Activated CD8-positive, alpha-beta T cell treated with anti-CD3 and anti-CD28 coated beads for 36 hours (primary cell): ENCODE results near the gene FOXP2. TPM values are rescaled to one million over a fixed set of nuclear protein-coding genes. Genes with fewer than 3 reads are reported as not detected.

Experiments
- ATAC-seq: fragments of 200-7000 bp; cut with Tn5 transposase; one replicate; pipeline ENCODE4 v1.10.0; 2021; ENCODE audit warnings: mild to moderate bottlenecking, moderate library complexity
- CTCF ChIA-PET: fragments of 350-600 bp; sonication (Branson Sonifier 250); formaldehyde crosslinking; loops from one replicate; lab custom pipeline; 2021; ENCODE audit warnings: antibody characterized with exemption; lab: Charles Lee
- POLR2A ChIA-PET: fragments of 350-600 bp; sonication (Branson Sonifier 250); formaldehyde crosslinking; loops from one replicate; lab custom pipeline; 2021; ENCODE audit warnings: antibody characterized with exemption; lab: Charles Lee
- DNase-seq: peaks from one replicate; pipeline ENCODE4 v3.0.0-alpha.2; 2020
- H3K27ac Mint-ChIP-seq: one replicate; pipeline ENCODE4 v1.8.0; 2021; ENCODE audit warnings: mild to moderate bottlenecking, mixed read lengths
- H3K27me3 Mint-ChIP-seq: one replicate; pipeline ENCODE4 v1.8.0; 2021; ENCODE audit warnings: mixed read lengths
- H3K36me3 Mint-ChIP-seq: one replicate; pipeline ENCODE4 v1.8.0; 2021; ENCODE audit warnings: low read depth, mixed read lengths
- H3K4me1 Mint-ChIP-seq: one replicate; pipeline ENCODE4 v1.8.0; 2021; ENCODE audit warnings: low read depth, mixed read lengths
- H3K4me3 Mint-ChIP-seq: one replicate; pipeline ENCODE4 v1.8.0; 2021; ENCODE audit warnings: mild to moderate bottlenecking, moderate library complexity, mixed read lengths
- H3K9me3 Mint-ChIP-seq: one replicate; pipeline ENCODE4 v1.8.0; 2021; ENCODE audit warnings: mixed read lengths
- intact Hi-C: fragments of 100-400 bp; cut with micrococcal nuclease; formaldehyde crosslinking; loops from one replicate; pipeline ENCODE4 v1.10.0; 2022
- total RNA-seq, 2 experiments: library from RNA; stranded (reverse); gene quantifications; one replicate each; pipeline ENCODE4 v1.2.3, GENCODE V29; 2021
- TF ChIP-seq, protein P1 (sequence below): fragments of 200-600 bp; IDR thresholded peaks from one replicate; pipeline ENCODE4 v1.8.0; 2022; ENCODE audit warnings: antibody characterized with exemption, mild to moderate bottlenecking

FOXP2 gene
- total RNA-seq, 2 experiments from 2014 or later: not detected

DNA sequence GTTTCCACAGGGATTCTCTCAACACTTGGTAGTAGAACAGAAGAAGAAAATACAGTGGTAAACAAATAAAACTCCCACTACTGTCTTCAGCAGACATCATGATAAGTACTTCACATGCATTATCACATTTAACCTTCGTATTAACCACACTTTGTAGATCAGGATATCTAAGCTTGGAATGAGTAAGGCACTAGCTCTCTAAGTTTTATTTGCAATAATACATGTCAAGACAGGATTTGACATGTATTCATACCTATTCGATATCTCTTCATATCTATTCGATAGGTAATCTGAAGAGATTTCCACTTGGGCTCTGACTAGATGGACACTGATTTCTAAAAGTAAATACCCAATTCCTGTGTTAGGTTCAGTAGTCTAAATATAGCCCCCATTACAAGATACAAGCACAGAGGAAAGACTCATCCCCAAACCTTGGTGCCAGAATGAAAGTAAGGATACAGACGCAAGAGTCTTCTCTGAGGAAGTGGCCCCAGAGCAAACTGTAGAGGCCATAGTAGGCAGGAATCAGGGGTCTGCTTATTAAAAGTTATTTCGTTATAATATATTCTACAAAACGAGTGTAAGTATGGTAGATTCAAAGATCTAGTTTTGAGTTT, 58.4 kb downstream of the FOXP2 start:
- intact Hi-C loops: no loop called here
- CTCF ChIA-PET: no interaction called here
- no peak overlapping the region for H3K4me3 Mint-ChIP-seq
- H3K9me3 Mint-ChIP-seq: no peaks in the 10 kb centered on the region
- H3K36me3 Mint-ChIP-seq: no peaks in the 10 kb centered on the region
- DNase-seq (no peak), ATAC-seq (no peak)
- TF ChIP-seq, protein P1, sequence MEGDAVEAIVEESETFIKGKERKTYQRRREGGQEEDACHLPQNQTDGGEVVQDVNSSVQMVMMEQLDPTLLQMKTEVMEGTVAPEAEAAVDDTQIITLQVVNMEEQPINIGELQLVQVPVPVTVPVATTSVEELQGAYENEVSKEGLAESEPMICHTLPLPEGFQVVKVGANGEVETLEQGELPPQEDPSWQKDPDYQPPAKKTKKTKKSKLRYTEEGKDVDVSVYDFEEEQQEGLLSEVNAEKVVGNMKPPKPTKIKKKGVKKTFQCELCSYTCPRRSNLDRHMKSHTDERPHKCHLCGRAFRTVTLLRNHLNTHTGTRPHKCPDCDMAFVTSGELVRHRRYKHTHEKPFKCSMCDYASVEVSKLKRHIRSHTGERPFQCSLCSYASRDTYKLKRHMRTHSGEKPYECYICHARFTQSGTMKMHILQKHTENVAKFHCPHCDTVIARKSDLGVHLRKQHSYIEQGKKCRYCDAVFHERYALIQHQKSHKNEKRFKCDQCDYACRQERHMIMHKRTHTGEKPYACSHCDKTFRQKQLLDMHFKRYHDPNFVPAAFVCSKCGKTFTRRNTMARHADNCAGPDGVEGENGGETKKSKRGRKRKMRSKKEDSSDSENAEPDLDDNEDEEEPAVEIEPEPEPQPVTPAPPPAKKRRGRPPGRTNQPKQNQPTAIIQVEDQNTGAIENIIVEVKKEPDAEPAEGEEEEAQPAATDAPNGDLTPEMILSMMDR: no peak
- H3K27ac Mint-ChIP-seq: no peak overlapping the region
- no peaks in the 10 kb centered on the region for H3K4me1 Mint-ChIP-seq
- no peaks in the 10 kb centered on the region for H3K27me3 Mint-ChIP-seq
- POLR2A ChIA-PET: no interaction called here

DNA sequence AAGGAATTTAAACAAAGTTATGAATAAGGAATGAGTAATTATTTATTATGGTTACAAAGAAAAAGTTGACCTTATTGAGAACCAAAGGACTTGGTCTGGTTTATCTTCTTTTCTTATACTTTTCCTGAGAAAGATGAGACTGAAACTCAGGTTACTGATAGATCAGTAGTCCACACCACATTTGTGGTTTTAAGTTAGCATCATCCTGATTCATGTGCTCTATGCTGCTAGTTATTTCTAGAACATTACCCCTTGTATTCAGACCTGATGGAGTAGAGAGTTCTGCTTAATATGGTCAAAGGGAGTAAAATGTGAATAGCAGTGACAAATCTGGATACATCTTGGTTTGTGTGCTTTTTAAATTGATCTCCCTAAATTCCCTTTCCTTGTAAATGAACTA, 63.8 kb downstream of the FOXP2 start:
- ChIA-PET CTCF (no interaction called here), POLR2A (no interaction called here)
- TF ChIP-seq, protein P1: no peak
- intact Hi-C loops: no loop called here
- H3K27me3 Mint-ChIP-seq: no peaks in the 10 kb centered on the region
- H3K4me3 Mint-ChIP-seq: no peak overlapping the region
- no peaks in the 10 kb centered on the region for H3K36me3 Mint-ChIP-seq
- DNase-seq (no peak), ATAC-seq (no peak)
- no peak overlapping the region for H3K27ac Mint-ChIP-seq
- no peaks in the 10 kb centered on the region for H3K4me1 Mint-ChIP-seq
- no peaks in the 10 kb centered on the region for H3K9me3 Mint-ChIP-seq

DNA sequence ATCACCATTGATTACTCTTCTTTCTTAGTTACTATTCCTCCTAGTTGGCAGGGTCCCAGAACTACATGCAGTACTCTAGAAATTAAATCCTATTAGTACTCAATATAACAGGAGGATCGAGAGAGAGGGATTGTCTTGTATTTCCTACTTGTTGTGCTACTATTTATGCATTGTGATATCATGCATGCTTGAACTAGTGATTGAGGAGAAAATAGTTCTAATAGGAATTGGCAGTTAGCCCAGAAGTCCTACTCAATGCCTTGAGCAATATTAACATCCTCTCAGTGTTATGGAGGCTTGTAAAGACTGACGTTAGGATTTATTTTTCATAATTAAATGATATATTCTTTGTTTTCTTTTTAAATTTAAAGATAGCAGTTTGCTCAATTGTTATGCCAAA, 67.4 kb downstream of the FOXP2 start:
- TF ChIP-seq, protein P1: no peak
- no peaks in the 10 kb centered on the region for H3K36me3 Mint-ChIP-seq
- no peak overlapping the region for H3K27ac Mint-ChIP-seq
- no peak overlapping the region for H3K4me3 Mint-ChIP-seq
- H3K4me1 Mint-ChIP-seq: no peaks in the 10 kb centered on the region
- no peak for DNase-seq
- intact Hi-C loops: no loop called here
- no peaks in the 10 kb centered on the region for H3K27me3 Mint-ChIP-seq
- ATAC-seq: no peak
- POLR2A ChIA-PET: no interaction called here
- CTCF ChIA-PET: no interaction called here
- no peaks in the 10 kb centered on the region for H3K9me3 Mint-ChIP-seq

DNA sequence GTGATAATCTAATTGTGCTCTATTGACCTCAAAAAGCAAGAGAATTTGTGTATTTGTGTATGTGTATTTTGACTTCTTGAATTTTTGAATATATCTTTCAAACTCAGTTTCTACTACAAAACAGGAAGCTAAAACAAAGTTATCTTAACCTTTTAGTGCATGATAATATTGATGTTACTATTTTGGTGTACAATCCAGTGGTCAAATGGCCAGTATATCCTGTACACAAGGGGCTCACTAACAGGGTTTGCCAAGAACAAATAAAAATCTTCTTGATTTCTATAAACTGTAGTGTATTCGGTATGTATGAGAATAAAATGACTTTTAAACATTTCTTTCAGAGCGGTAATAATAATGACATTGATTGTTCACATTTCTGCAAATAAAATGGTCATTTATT, 69.6 kb downstream of the FOXP2 start:
- H3K36me3 Mint-ChIP-seq: no peaks in the 10 kb centered on the region
- ChIA-PET POLR2A (no interaction called here), CTCF (no interaction called here)
- TF ChIP-seq, protein P1: no peak
- H3K27me3 Mint-ChIP-seq: no peaks in the 10 kb centered on the region
- no peak for ATAC-seq
- H3K9me3 Mint-ChIP-seq: peaks cover 3% of the 10 kb centered on the region
- no peak overlapping the region for H3K4me3 Mint-ChIP-seq
- H3K4me1 Mint-ChIP-seq: no peaks in the 10 kb centered on the region
- no peak for DNase-seq
- no peak overlapping the region for H3K27ac Mint-ChIP-seq
- intact Hi-C loops: no loop called here

DNA sequence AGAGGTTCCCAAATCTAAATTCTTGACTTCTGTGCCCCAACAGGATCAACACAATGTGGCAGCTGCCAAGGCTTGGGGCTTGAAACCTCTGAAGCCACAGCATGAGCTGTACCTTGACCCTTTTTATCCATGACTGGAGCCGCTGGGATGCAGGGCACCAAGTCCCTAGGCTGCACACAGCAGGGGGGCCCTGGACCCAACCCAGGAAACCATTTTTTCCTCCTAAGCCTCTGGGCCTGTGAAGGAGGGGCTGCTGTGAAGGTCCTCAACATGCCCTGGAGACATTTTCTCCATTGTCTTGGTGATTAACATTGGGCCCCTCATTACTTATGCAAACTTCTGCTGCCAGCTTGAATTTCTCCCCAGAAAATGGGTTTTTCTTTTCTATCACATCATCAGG, 72.6 kb downstream of the FOXP2 start:
- Mint-ChIP-seq H3K4me1 (no peaks in the 10 kb centered on the region), H3K27me3 (no peaks in the 10 kb centered on the region), H3K4me3 (no peak overlapping the region), H3K27ac (no peak overlapping the region), H3K9me3 (peaks cover 5% of the 10 kb centered on the region), H3K36me3 (no peaks in the 10 kb centered on the region)
- DNase-seq (no peak), ATAC-seq (no peak)
- ChIA-PET POLR2A (interaction anchor here (0.5 kb wide), 1 partner anchor 177 kb away, joined by 3 read pairs; no protein-coding TSS in a partner anchor), CTCF (no interaction called here)
- TF ChIP-seq, protein P1: no peak
- intact Hi-C loops: no loop called here
